Measurements from ENCODE around the gene DCX. TPM values are rescaled to one million over a fixed set of nuclear protein-coding genes. Genes with fewer than 3 reads are reported as not detected.

DCX gene
- total and polyA plus RNA-seq, 2 of the 4 experiments (the other 2 are of a cell fraction): not detected

DNA sequence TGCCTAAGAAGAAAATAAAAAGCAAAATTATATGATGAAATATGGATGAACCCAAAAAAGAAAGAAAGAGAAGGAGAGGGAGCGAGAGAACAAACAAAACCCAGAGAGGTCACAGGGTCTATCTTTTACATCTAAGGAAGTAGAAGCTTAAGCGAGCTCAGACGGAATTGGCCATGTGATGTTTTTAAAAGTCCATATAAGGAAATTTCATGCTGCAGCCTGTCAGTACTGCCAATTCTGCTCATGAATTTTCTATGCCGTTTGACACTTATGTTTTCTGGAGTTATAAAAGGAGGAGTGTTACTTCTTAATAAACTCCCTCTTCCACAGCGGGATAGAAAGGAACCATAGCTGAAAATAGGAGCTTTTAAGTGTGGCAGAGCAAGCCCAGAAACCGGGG, 32.9 kb upstream of the DCX start:
- Histone ChIP-seq H3K23ac (ENCODE audit: low read depth, low read length) (no peak overlapping the region), H3K27me3 (ENCODE audit: control insufficient read depth, insufficient read depth, low read length) (peaks cover 2% of the 10 kb centered on the region; the same call in 1 of the 2 replicates), H3K36me3 (ENCODE audit: control insufficient read depth, insufficient read depth, low read length) (no peaks in the 10 kb centered on the region), H3K9ac (ENCODE audit: low read depth, low read length) (no peak overlapping the region), H3K18ac (ENCODE audit: low read depth, low read length) (no peak overlapping the region), H3K9me1 (ENCODE audit: insufficient read depth, low read length) (no peaks in the 10 kb centered on the region), H3K4me3 (ENCODE audit: insufficient read depth, low read depth, low read length) (no peak overlapping the region), H3K4me1 (ENCODE audit: control insufficient read depth, insufficient read depth, low read length) (no peaks in the 10 kb centered on the region), H2AK9ac (replicated peaks; ENCODE audit: low read depth, low read length, poor library complexity) (no peak overlapping the region), H3K27ac (ENCODE audit: insufficient read depth, low read length) (no peak overlapping the region), H2AK5ac (ENCODE audit: low read depth, low read length) (no peak overlapping the region), H3K56ac (ENCODE audit: extremely low read depth, insufficient read depth, low read length) (no peak overlapping the region), H2BK120ac (ENCODE audit: low read depth, low read length) (no peak overlapping the region), H4K20me1 (ENCODE audit: insufficient read depth, low read length) (no peaks in the 10 kb centered on the region), H3K4ac (ENCODE audit: low read depth, low read length) (no peak overlapping the region), H4K91ac (ENCODE audit: insufficient read depth, low read depth, low read length) (no peak overlapping the region), H2BK15ac (ENCODE audit: low read depth, low read length) (no peak overlapping the region), H2BK5ac (ENCODE audit: low read depth, low read length, poor library complexity, severe bottlenecking) (no peak overlapping the region), H2BK20ac (ENCODE audit: low read depth, low read length) (no peak overlapping the region), H3K79me1 (ENCODE audit: low read depth in 1 of 2, low read length in 2 of 2) (no peaks in the 10 kb centered on the region), H3K9me3 (ENCODE audit: control insufficient read depth, insufficient read depth, low read length) (no peaks in the 10 kb centered on the region), H4K5ac (ENCODE audit: low read depth, low read length) (no peak overlapping the region), H2AFZ (replicated peaks; ENCODE audit: low read length, poor library complexity) (no peak overlapping the region), H3K4me2 (ENCODE audit: low read depth, low read length) (no peak overlapping the region), H4K8ac (ENCODE audit: low read depth in 2 of 2, low read length in 2 of 2) (no peak overlapping the region), H3K14ac (replicated peaks; ENCODE audit: low read depth, low read length) (no peak overlapping the region)
- 60% methylated on average over 1 of the region's 6 CpGs; no CpG with 5 or more reads in 1 of the 2 experiments for WGBS, 2 experiments (ENCODE audit: extremely low coverage in 2 of 2, insufficient read length in 1 of 2)
- no TSS peak for BruUV-seq (replicated peaks)
- no peak for TF ChIP-seq RAD21 (IDR thresholded peaks at IDR 0.05; ENCODE audit: low read length)
- no peak for TF ChIP-seq RCOR1 (IDR thresholded peaks at IDR 0.05; ENCODE audit: insufficient replicate concordance, low read length)
- no peak for TF ChIP-seq BHLHE40 (IDR thresholded peaks at IDR 0.05; ENCODE audit: low read depth, low read length)
- TF ChIP-seq FOS (IDR thresholded peaks at IDR 0.05; ENCODE audit: low read depth, low read length): no peak
- dilution Hi-C loops (cut with HindIII; ENCODE audit: low sequenced_read_pairs, unreplicated experiment) (no loop called here), in situ Hi-C loops (cut with MboI; ENCODE audit: low sequenced_read_pairs) (no loop called here), intact Hi-C loops (cut with micrococcal nuclease) (loop anchor here (5.0 kb wide), 1 partner anchor 993 kb away; no protein-coding TSS in a partner anchor)
- no peak for ATAC-seq (ENCODE audit: low read depth)
- CTCF ChIA-PET: interaction anchor here (0.6 to 1.2 kb wide), 3 partner anchors 39 to 354 kb away, joined by 3 to 7 read pairs (median 5); no protein-coding TSS in a partner anchor
- POLR2A ChIA-PET (ENCODE audit: unreplicated experiment): no interaction called here
- no peak for DNase-seq

Measured in IMR-90 (cell line).